IPS DF 4.7 (cell line): ENCODE data around the gene UBR2.

ENCODE experiments used
- DNase-seq: peaks from one replicate; pipeline ENCODE4 v3.0.0-alpha.2; 2013; ENCODE audit warnings: low spot score; ENCODE audit errors: extremely low read depth

The UBR2 gene

DNA sequence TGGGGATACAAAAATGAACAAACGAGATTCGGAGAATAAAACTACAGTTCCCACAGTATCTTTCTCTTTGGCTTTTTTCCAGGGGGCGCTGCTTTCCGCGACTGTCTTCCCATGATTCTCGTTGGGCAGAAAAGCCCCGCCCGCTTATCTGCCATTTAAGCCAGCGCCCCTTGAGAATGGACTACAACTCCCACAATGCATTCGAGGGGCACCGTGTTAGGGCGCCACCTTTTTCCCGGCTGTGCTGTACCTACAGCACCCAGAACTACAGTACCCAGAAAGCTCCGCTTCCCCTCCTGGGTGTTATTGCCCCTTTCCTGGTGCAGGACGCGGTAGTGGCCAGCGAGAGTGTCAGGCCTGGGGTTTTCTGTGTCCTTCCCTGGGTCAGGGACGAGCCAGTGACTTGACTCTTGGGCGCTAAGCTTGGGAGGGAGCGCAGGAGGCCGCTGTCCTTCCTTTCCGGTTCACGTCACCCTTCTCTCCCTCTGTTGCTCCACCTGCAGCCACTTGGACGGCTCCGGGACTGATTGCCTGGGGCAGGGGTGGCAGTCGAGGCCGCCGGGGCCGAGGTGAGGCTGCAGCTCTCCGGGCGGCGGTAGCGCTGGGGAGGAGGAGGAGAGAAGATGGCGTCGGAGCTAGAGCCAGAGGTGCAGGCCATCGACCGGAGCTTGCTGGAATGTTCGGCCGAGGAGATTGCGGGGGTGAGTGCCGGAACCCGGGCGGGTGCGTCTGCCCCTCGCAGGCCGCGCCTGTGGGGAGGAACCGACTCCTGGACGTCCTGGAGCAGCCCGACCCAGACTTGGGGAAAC, at the start of gene UBR2:
Gene UBR2, plus strand, starts transcription at position 333 of the 809 bp plus-strand sequence. Its CDS starts 291 bp downstream, at position 624.
- peak; percentile 91 for DNase-seq

DNA sequence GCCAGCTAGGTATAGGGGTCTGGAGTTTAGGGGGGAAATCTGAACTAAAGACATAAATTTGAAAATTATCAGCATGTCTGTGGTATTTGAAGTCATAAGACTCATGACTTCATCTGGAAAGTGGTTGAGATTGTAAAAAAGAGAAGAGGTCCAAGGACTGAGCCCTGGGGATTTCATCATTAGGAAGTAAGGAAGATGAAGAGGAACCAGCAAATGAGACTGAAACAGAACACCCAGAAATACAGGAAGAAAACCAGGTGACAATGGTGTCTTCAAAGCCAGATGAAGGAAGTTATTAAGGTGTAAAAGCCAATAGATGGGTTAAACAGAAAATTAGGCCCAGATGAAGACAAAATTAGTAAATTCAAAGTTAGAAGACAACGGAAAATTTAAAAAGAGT, 49.1 kb upstream of the UBR2 start:
- no peak for DNase-seq

GRCh38 chr6:42519779-42520178, 44.0 kb upstream of the UBR2 start:
- no peak for DNase-seq

DNA sequence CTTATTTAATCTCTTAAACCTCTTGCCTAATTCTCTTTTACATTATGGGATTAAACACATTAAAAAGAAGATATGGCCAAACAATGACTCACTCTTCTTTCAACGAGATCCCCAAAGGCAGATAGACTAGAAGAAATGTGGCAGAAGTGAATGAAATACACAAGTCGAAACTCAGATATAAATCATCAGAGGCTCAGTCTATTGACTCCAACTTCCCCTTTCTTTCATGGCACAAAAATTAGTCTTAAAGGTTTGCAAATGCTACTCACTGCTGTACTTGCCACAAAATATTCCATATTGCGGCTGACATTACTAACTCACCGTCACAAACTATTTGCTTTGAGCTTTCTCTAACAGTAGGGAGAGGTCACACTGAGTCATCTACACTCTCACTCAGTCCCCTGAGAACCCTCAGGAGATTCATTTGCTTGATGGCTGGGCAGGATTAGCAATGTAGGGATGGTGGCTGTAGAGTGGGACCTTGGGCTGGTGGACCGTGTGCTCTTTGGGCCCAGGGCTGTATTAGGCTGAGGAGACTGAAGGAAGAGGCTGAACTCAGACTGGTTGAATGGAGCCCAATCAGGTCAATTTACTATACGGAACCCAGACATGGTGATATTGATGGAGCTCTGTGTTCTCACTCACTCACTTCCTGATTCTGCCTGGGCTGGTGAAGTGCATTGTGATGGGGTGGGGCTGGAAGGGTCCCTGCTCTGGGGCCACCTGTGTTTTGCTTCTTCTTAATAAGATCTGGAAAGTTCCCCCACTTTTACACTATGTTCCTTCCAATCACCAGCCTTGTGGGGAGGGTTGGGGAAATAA, 42.8 kb upstream of the UBR2 start:
- no peak for DNase-seq

GRCh38 chr6:42522036-42522435, 41.8 kb upstream of the UBR2 start:
- no peak for DNase-seq

- no peak for DNase-seq
Observed at GRCh38 chr6:42522942-42523814, 40.7 kb upstream of the UBR2 start.

GRCh38 chr6:42525206-42525605, 38.6 kb upstream of the UBR2 start:
- no peak for DNase-seq

- no peak for DNase-seq
Observed at GRCh38 chr6:42526616-42527015, 37.2 kb upstream of the UBR2 start.

DNA sequence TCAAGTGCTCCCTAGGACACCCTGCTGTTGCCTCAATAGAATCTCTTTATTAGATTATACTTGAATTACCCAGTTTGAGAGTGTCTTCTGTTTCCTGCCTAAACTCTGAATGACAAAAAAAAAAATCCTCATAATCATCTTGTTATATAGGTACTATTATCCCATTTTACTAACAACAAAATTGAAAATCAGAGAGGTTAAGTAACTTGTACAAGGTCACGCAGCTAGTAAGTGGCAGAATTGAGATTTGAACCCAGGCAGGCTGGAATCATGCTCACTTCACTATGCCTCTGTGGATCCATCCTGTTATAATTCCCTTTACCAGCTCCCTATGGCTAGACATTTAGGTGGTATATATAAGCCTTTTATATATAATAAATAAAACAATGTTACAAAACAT, 36.6 kb upstream of the UBR2 start:
- no peak for DNase-seq

DNA sequence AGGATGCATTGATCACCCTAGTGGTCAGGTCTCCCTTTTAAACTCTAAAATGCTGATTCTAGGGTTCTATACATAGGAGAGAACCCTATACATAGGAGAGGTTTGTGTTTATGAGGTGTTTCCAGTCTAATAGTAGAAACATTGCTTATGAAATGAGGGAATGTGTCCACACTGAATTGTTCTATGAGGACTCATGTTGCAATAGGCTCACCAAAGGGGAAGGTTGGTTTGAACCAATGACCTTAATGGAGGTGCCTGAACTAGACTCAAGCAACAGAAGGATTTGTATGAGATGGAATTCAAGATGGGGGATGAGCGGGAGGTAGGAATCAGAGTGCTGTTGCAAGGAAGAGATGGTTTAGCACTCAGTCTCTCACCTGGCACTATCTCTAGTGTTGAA, 33.5 kb upstream of the UBR2 start:
- no peak for DNase-seq

DNA sequence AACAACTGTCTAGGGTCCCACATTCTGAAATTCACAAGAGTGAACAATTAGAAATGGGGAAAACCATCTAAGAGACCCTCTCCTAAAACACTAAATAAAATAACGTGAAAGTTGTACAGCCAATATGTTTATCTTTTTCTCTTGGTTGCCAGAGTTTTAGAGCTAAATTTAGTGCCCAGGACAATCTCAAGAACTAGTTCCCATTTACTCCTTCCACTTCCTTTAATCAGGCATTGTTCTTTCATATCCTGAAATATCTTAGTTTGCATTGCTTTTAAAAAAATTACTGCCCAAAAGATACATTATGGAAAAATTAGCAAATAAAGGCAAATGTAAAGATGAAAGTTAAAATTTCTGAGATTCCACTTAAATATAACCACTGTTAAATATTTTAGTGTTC, 33.1 kb upstream of the UBR2 start:
- DNase-seq, result no peak

- DNase-seq, result no peak
Observed at GRCh38 chr6:42532038-42532669, 31.7 kb upstream of the UBR2 start.

- DNase-seq, result no peak
Observed at GRCh38 chr6:42533794-42534193, 30.0 kb upstream of the UBR2 start.

- DNase-seq, result no peak
Observed at GRCh38 chr6:42537536-42537935, 26.3 kb upstream of the UBR2 start.

DNA sequence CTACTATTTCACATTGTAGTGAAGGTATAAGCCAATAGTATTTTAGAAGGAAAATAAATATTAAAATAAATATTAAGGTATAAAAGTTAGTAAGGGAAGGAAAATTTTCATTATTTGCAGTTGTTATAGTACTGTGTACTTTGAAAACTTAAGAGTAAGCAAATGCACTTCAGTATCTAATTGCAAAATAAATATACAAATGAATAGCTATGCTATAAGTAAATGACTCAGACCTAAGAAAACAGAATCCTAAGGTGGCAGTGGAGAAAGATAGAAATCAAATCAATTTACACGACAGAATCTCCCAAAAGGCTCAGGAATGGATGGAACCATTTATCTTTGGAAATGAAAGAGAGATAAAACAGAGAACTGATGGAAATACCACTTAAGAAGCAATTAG, 24.7 kb upstream of the UBR2 start:
- no peak for DNase-seq

- no peak for DNase-seq
Observed at GRCh38 chr6:42545226-42545773, 18.5 kb upstream of the UBR2 start.

DNA sequence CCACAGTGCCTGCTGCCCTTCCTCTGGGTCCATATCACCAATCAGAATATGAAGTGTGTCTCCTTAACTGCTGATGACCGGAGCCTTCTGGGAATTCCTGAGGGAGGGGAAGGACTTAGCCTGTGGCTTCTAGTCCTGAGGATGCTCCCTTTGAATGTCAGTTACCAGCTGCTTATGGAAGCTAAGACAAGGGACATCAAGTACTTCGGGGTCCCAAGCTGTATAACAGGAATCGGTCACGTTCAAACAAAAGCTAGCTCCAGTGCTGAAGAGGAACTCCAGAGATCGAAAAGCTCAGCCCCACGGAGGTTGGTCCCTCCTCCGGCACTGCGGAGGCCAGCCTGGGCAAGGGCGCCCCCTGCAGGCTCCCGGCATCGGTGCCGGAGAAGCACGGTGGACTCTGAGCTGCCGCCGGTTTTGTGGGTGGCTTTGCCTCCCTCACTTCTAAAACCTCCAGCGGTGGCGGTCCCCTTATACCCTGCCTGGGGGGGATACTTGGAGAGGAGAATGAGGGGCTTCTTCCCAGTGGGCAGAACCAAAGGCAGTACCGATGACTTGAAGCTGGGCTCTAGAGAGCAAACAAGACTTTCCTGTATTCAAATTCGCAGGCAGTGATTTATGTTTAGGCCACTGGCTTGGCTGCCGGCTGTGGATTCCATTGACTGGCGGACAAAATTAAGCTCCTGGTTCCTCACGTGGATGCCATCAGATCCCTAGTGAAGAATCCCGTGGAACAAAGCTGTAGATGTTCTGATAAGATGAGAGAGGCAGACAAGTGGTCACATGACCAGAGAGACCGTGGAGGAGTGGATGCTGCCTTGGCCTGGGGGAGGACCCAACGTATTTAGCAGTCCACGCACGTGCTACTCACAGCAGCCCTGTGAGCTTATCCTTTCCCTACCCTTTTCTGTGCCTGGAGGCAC, 16.2 kb upstream of the UBR2 start:
- DNase-seq, result no peak

GRCh38 chr6:42550277-42550676, 13.6 kb upstream of the UBR2 start:
- no peak for DNase-seq

- DNase-seq, result no peak
Observed at GRCh38 chr6:42551217-42551616, 12.6 kb upstream of the UBR2 start.

DNA sequence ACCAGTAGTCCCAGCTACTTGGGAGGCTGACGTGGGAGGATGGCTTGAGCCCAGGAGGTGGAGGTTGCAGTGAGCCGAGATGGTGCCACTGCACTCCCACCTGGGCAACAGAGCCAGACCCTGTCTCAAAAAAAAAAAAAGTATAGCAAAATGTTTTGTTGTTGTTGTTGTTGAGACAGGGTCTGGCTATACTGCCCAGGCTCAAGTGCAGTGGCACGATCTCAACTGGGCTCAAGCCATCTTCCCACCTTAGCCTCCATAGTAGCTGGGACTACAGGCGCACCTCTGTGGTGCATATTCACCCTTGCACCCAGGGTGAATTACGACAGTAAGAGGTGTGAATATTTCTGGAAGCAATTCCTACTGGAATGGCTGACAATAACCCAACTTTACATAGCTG, 11.4 kb upstream of the UBR2 start:
- DNase-seq, result no peak
